ENCODE data around the gene WWC2. TPM values are rescaled to one million over a fixed set of nuclear protein-coding genes. Genes with fewer than 3 reads are reported as not detected.

The WWC2 gene
- total and polyA plus RNA-seq, 2 experiments from 2014 or later: 50.5 to 74.2 TPM

GRCh38 chr4:183200453-183200852, 101.4 kb downstream of the WWC2 start:
- ATAC-seq: peak; percentile 69
- H3K27me3 Mint-ChIP-seq (ENCODE audit: insufficient read depth, low read depth, poor library complexity): peaks cover 6% of the 10 kb centered on the region
- Histone ChIP-seq H3K36me3 (ENCODE audit: insufficient read depth) (0 out of 2 replicates have a peak, but pooled peaks cover 4% of the 10 kb centered on the region), H3K4me1 (ENCODE audit: insufficient read depth) (peaks cover 23% of the 10 kb centered on the region; the same call in 1 of the 2 replicates), H3K27me3 (ENCODE audit: insufficient read depth) (no peaks in the 10 kb centered on the region), H3K4me2 (no peak overlapping the region), H4K20me1 (replicated peaks; ENCODE audit: insufficient read depth) (peaks cover 29% of the 10 kb centered on the region), H3K27ac (ENCODE audit: low read depth) (no peak overlapping the region), H3K9me2 (ENCODE audit: insufficient read depth) (no peaks in the 10 kb centered on the region), H3F3A (replicated peaks; ENCODE audit: low read depth) (no peaks in the 10 kb centered on the region), H3K79me2 (replicated peaks; ENCODE audit: insufficient read depth) (peaks cover 99% of the 10 kb centered on the region), H2AFZ (no peak overlapping the region), H3K4me3 (no peak overlapping the region)
- peaks cover 45% of the 10 kb centered on the region for H3K4me1 Mint-ChIP-seq
- peaks cover 11% of the 10 kb centered on the region for H3K36me3 Mint-ChIP-seq (ENCODE audit: low read depth)
- H3K4me3 Mint-ChIP-seq: no peak overlapping the region
- TF ChIP-seq STAT1 (IDR thresholded peaks at IDR 0.05; ENCODE audit: unreplicated experiment): no peak
- TF ChIP-seq ETS1 (IDR thresholded peaks at IDR 0.05): no peak
- TF ChIP-seq ZNF331 (CRISPR knock-in tag; IDR thresholded peaks at IDR 0.05; ENCODE audit: low read depth): no peak
- TF ChIP-seq EZH2phosphoT487 (IDR thresholded peaks at IDR 0.05; ENCODE audit: unreplicated experiment): no peak
- no peak for TF ChIP-seq JUNB (IDR thresholded peaks at IDR 0.05; ENCODE audit: unreplicated experiment)
- no peak for DNase-seq (ENCODE audit: low spot score)
- H3K9me3 Mint-ChIP-seq: no peaks in the 10 kb centered on the region
- H3K27ac Mint-ChIP-seq: peak overlapping the region; percentile 10; the same call in 1 of the 2 replicates

GRCh38 chr4:183201331-183201730, 102.3 kb downstream of the WWC2 start:
- H3K4me1 Mint-ChIP-seq: peaks cover 45% of the 10 kb centered on the region
- peaks cover 100% of the 10 kb centered on the region for H3K79me2 ChIP-seq (replicated peaks; ENCODE audit: insufficient read depth)
- no peak overlapping the region for H3K27ac Mint-ChIP-seq
- no peak overlapping the region; the same call in 1 of the 2 replicates for H3K27ac ChIP-seq (ENCODE audit: low read depth)
- no peak overlapping the region for H3K4me3 ChIP-seq
- H3K9me3 Mint-ChIP-seq: no peaks in the 10 kb centered on the region
- peaks cover 22% of the 10 kb centered on the region; the same call in 1 of the 2 replicates for H3K4me1 ChIP-seq (ENCODE audit: insufficient read depth)
- peaks cover 9% of the 10 kb centered on the region; the same call in 2 of the 3 replicates for H3K36me3 Mint-ChIP-seq (ENCODE audit: low read depth)
- H2AFZ ChIP-seq: no peak overlapping the region
- no peaks in the 10 kb centered on the region for H3F3A ChIP-seq (replicated peaks; ENCODE audit: low read depth)
- H3K27me3 ChIP-seq (ENCODE audit: insufficient read depth): no peaks in the 10 kb centered on the region
- peaks cover 6% of the 10 kb centered on the region for H3K27me3 Mint-ChIP-seq (ENCODE audit: insufficient read depth, low read depth, poor library complexity)
- no peaks in the 10 kb centered on the region for H3K9me2 ChIP-seq (ENCODE audit: insufficient read depth)
- 0 out of 2 replicates have a peak, but pooled peaks cover 4% of the 10 kb centered on the region for H3K36me3 ChIP-seq (ENCODE audit: insufficient read depth)
- no peak for DNase-seq (ENCODE audit: low spot score)
- H3K4me2 ChIP-seq: no peak overlapping the region
- H4K20me1 ChIP-seq (replicated peaks; ENCODE audit: insufficient read depth): peaks cover 29% of the 10 kb centered on the region
- ATAC-seq: no peak
- no peak overlapping the region for H3K4me3 Mint-ChIP-seq
- TF ChIP-seq ZNF331 (CRISPR knock-in tag; IDR thresholded peaks at IDR 0.05; ENCODE audit: low read depth) (no peak), ETS1 (IDR thresholded peaks at IDR 0.05) (no peak), CTCF (conservative IDR thresholded peaks at IDR 0.05; ENCODE audit: low read depth in 2 of 2) (no peak), JUNB (IDR thresholded peaks at IDR 0.05; ENCODE audit: unreplicated experiment) (no peak), ZNF462 (CRISPR knock-in tag; IDR thresholded peaks at IDR 0.05) (no peak), STAT1 (IDR thresholded peaks at IDR 0.05; ENCODE audit: unreplicated experiment) (no peak), EZH2 (IDR thresholded peaks at IDR 0.05; ENCODE audit: low read depth, unreplicated experiment) (no peak), NANOG (IDR thresholded peaks at IDR 0.05; ENCODE audit: borderline replicate concordance) (no peak), POLR2AphosphoS5 (IDR thresholded peaks at IDR 0.05; ENCODE audit: low read depth) (no peak), ZNF114 (CRISPR knock-in tag; IDR thresholded peaks at IDR 0.05) (no peak), EZH2phosphoT487 (IDR thresholded peaks at IDR 0.05; ENCODE audit: unreplicated experiment) (no peak)
